PC-9 (cell line): ENCODE results near the gene MMP11.

ENCODE experiments used
- EZH2 ChIP-seq: fragments of 200-600 bp; sonication (generic); IDR thresholded peaks from 2 replicates; pipeline ENCODE4 v1.8.0; 2017; ENCODE audit warnings: antibody characterized with exemption, low read depth
- TF ChIP-seq, protein P1 (sequence below): fragments of 200-600 bp; sonication (generic); conservative IDR thresholded peaks from 2 replicates; pipeline ENCODE4 v1.6.1; 2017; ENCODE audit warnings: mixed run types, antibody characterized with exemption, mild to moderate bottlenecking, moderate library complexity

DNA sequence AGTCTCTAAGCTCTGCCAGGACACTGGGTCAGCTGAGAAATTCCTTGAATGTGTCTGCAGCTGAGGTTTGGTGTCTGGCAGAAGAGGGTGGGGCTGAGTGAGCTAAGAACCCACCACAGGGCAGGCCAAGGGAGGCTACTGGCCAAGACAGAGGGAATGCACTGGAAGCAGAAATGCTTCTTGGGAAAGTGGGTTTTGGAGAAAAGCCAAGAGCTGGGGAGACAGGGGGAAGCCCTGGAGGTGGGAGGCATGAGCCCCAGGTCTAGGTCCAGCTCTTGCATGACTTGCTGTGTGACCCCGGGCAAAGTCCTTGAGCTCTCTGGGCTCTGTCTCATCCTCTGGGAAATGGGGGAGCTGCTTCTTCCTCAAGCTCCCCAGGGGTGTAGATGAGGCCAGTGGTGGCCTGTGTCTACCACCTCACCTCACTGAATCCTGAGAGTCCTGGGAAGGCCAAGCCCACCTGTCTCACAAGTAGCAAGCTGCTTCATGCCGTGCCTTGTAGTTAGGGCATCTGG lies 2.3 kb downstream of the MMP11 start:
- TF ChIP-seq, protein P1, sequence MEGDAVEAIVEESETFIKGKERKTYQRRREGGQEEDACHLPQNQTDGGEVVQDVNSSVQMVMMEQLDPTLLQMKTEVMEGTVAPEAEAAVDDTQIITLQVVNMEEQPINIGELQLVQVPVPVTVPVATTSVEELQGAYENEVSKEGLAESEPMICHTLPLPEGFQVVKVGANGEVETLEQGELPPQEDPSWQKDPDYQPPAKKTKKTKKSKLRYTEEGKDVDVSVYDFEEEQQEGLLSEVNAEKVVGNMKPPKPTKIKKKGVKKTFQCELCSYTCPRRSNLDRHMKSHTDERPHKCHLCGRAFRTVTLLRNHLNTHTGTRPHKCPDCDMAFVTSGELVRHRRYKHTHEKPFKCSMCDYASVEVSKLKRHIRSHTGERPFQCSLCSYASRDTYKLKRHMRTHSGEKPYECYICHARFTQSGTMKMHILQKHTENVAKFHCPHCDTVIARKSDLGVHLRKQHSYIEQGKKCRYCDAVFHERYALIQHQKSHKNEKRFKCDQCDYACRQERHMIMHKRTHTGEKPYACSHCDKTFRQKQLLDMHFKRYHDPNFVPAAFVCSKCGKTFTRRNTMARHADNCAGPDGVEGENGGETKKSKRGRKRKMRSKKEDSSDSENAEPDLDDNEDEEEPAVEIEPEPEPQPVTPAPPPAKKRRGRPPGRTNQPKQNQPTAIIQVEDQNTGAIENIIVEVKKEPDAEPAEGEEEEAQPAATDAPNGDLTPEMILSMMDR, result no peak
- TF ChIP-seq EZH2, result no peak
